HEK293 (cell line): ENCODE data around the gene RNF145.

Experiments
- BCL11A ChIP-seq: fragments of 450-650 bp; formaldehyde crosslinking; IDR thresholded peaks from 2 replicates; pipeline ENCODE4 v1.5.1; 2016; ENCODE audit warnings: low read depth, missing biosample characterization, missing genetic modification characterization
- YY1 ChIP-seq: fragments of 450-650 bp; formaldehyde crosslinking; IDR thresholded peaks from 2 replicates; pipeline ENCODE4 v1.5.1; 2018; ENCODE audit warnings: missing biosample characterization, missing genetic modification characterization
- ZNF148 ChIP-seq: fragments of 450-650 bp; formaldehyde crosslinking; IDR thresholded peaks from 2 replicates; pipeline ENCODE4 v1.5.0; 2017; ENCODE audit warnings: missing biosample characterization, missing genetic modification characterization, borderline replicate concordance
- ZNF747 ChIP-seq: fragments of 450-650 bp; formaldehyde crosslinking; IDR thresholded peaks from 2 replicates; pipeline ENCODE4 v1.5.1; 2016; ENCODE audit warnings: missing biosample characterization, missing genetic modification characterization
- ZNF76 ChIP-seq: fragments of 450-650 bp; formaldehyde crosslinking; IDR thresholded peaks from 2 replicates; pipeline ENCODE4; 2016; ENCODE audit warnings: low read depth, missing biosample characterization, missing genetic modification characterization, borderline replicate concordance
- TF ChIP-seq, protein P1 (sequence below): fragments of 450-650 bp; formaldehyde crosslinking; IDR thresholded peaks from 2 replicates; pipeline ENCODE4 v1.5.1; 2016; ENCODE audit warnings: missing biosample characterization, missing genetic modification characterization
- TF ChIP-seq, protein P2 (sequence below): fragments of 450-650 bp; formaldehyde crosslinking; IDR thresholded peaks from 2 replicates; pipeline ENCODE4 v1.5.1; 2016; ENCODE audit warnings: missing biosample characterization, missing genetic modification characterization

DNA sequence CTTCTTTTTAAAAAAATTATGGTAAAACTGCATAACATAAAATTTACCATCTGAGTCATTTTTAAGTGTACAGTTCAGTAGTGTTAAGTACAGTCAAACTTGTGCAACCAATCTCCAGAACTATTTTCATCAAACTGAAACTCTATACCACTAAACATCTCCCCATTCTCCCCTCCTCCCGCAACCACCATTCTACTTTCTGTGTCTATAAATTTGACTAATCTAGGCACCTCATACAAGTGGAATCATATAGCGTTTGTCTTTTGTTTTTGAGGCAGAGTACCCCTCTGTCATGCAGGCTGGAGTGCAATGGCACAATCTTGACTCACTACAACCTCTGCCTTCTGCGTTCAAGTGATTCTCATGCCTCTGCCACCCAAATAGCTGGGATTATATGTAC lies 85.7 kb downstream of the RNF145 start:
- TF ChIP-seq ZNF747 (tag by site-specific recombination) (no peak), YY1 (no peak), ZNF76 (no peak), ZNF148 (tag by site-specific recombination) (no peak), BCL11A (tag by site-specific recombination) (no peak)
- TF ChIP-seq, protein P1, sequence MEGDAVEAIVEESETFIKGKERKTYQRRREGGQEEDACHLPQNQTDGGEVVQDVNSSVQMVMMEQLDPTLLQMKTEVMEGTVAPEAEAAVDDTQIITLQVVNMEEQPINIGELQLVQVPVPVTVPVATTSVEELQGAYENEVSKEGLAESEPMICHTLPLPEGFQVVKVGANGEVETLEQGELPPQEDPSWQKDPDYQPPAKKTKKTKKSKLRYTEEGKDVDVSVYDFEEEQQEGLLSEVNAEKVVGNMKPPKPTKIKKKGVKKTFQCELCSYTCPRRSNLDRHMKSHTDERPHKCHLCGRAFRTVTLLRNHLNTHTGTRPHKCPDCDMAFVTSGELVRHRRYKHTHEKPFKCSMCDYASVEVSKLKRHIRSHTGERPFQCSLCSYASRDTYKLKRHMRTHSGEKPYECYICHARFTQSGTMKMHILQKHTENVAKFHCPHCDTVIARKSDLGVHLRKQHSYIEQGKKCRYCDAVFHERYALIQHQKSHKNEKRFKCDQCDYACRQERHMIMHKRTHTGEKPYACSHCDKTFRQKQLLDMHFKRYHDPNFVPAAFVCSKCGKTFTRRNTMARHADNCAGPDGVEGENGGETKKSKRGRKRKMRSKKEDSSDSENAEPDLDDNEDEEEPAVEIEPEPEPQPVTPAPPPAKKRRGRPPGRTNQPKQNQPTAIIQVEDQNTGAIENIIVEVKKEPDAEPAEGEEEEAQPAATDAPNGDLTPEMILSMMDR (tag by site-specific recombination), result no peak
- TF ChIP-seq, protein P2, sequence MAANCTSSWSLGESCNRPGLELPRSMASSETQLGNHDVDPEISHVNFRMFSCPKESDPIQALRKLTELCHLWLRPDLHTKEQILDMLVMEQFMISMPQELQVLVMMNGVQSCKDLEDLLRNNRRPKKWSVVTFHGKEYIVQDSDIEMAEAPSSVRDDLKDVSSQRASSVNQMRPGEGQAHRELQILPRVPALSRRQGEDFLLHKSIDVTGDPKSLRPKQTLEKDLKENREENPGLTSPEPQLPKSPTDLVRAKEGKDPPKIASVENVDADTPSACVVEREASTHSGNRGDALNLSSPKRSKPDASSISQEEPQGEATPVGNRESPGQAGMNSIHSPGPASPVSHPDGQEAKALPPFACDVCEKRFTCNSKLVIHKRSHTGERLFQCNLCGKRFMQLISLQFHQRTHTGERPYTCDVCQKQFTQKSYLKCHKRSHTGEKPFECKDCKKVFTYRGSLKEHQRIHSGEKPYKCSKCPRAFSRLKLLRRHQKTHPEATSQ (tag by site-specific recombination), result no peak
